Urothelium cell line (cell line): ENCODE measurements around the gene TBCC.

Experiments used
- DNase-seq: peaks from one replicate; pipeline ENCODE4 v3.0.0; 2011; ENCODE audit warnings: low spot score, mixed read lengths
- FAIRE-seq: peaks from 2 replicates; lab custom pipeline; 2011; peaks lifted over from hg19 to GRCh38; lab: Jason Lieb, UNC

TBCC gene

GRCh38 chr6:42774201-42774600 lies 28.3 kb upstream of the TBCC start:
- FAIRE-seq (no peak), DNase-seq (no peak)

- FAIRE-seq (no peak), DNase-seq (no peak)
Observed at GRCh38 chr6:42771741-42772100, 25.8 kb upstream of the TBCC start.

- DNase-seq (no peak), FAIRE-seq (no peak)
Observed at GRCh38 chr6:42769836-42770235, 23.9 kb upstream of the TBCC start.

- DNase-seq (no peak), FAIRE-seq (no peak)
Observed at GRCh38 chr6:42769051-42769450, 23.1 kb upstream of the TBCC start.

- DNase-seq (peak; percentile 48), FAIRE-seq (no peak)
Observed at GRCh38 chr6:42766163-42766670, 20.3 kb upstream of the TBCC start.

GRCh38 chr6:42764911-42765648 lies 19.2 kb upstream of the TBCC start:
- no peak for FAIRE-seq

GRCh38 chr6:42762950-42763349 lies 17.0 kb upstream of the TBCC start:
- DNase-seq (no peak), FAIRE-seq (no peak)

More at GRCh38 chr6:42764911-42765648, 19.2 kb upstream of the TBCC start:
- DNase-seq, result no peak

GRCh38 chr6:42762426-42762859 lies 16.5 kb upstream of the TBCC start:
- no peak for DNase-seq
- no peak for FAIRE-seq

GRCh38 chr6:42761287-42762067 lies 15.6 kb upstream of the TBCC start:
- DNase-seq, result no peak
- no peak for FAIRE-seq

GRCh38 chr6:42758756-42759430 lies 13.0 kb upstream of the TBCC start:
- DNase-seq (no peak), FAIRE-seq (no peak)

- no peak for FAIRE-seq
Observed at GRCh38 chr6:42756722-42757121, 10.8 kb upstream of the TBCC start.

GRCh38 chr6:42754759-42755158 lies 8.9 kb upstream of the TBCC start:
- DNase-seq (no peak), FAIRE-seq (no peak)

More at GRCh38 chr6:42756722-42757121, 10.8 kb upstream of the TBCC start:
- no peak for DNase-seq

- DNase-seq (no peak), FAIRE-seq (no peak)
Observed at GRCh38 chr6:42751055-42751454, 5.2 kb upstream of the TBCC start.

- DNase-seq, result no peak
- FAIRE-seq, result no peak
Observed at GRCh38 chr6:42748203-42748898, 2.4 kb upstream of the TBCC start.

- DNase-seq (peak; percentile 92), FAIRE-seq (no peak)
Observed at GRCh38 chr6:42746463-42747391, 824 bp upstream of the TBCC start.

- no peak for FAIRE-seq
Observed at GRCh38 chr6:42745083-42745639, 742 bp downstream of the TBCC start.

GRCh38 chr6:42744351-42744893 lies 1.5 kb downstream of the TBCC start:
- FAIRE-seq, result no peak
- no peak for DNase-seq

More at GRCh38 chr6:42745083-42745639, 742 bp downstream of the TBCC start:
- no peak for DNase-seq

GRCh38 chr6:42742116-42742894 lies 3.6 kb downstream of the TBCC start:
- FAIRE-seq (no peak), DNase-seq (no peak)
